Small intestine (tissue), 7 donors: ENCODE data around the gene SH3RF1. TPM values are rescaled to one million over a fixed set of nuclear protein-coding genes. Genes with fewer than 3 reads are reported as not detected.
"Not testable (repeated sequence)": the region's sequence is repeated elsewhere in the genome, so short reads cannot be mapped to it uniquely, and the experiment has no call there.

Experiments
- DNase-seq, 2 donors: peaks; one replicate each; pipeline versions ENCODE4 v3.0.0 to v3.0.0-alpha.2; 2013
- FAIRE-seq: peaks from 2 replicates; lab custom pipeline; 2012; peaks lifted over from hg19 to GRCh38; lab: Jason Lieb, UNC
- H3K27ac ChIP-seq, 3 donors: one replicate each; pipeline ENCODE4 v1.5.1; 2013; ENCODE audit warnings: low read length in 2 of 3, mild to moderate bottlenecking in 2 of 3, control low read depth in 1 of 3, inconsistent platforms in 1 of 3, low read depth in 1 of 3, moderate library complexity in 1 of 3
- H3K27me3 ChIP-seq, 3 donors: one replicate each; pipeline ENCODE4 v1.6.1; 2013; ENCODE audit warnings: low read length in 3 of 3, inconsistent platforms in 1 of 3; ENCODE audit not compliant: control insufficient read depth in 3 of 3, insufficient read depth in 3 of 3
- H3K36me3 ChIP-seq, 3 donors: one replicate each; pipeline ENCODE4 v1.6.1; 2013; ENCODE audit warnings: low read length in 3 of 3, inconsistent platforms in 1 of 3, low read depth in 1 of 3, mild to moderate bottlenecking in 1 of 3, moderate library complexity in 1 of 3; ENCODE audit not compliant: control insufficient read depth in 3 of 3, insufficient read depth in 2 of 3
- H3K4me1 ChIP-seq, 3 donors: one replicate each; pipeline ENCODE4 v1.6.1; 2013; ENCODE audit warnings: low read length in 2 of 3, inconsistent platforms in 1 of 3, low read depth in 1 of 3, mild to moderate bottlenecking in 1 of 3, moderate library complexity in 1 of 3; ENCODE audit not compliant: control insufficient read depth in 3 of 3, insufficient read depth in 2 of 3
- H3K4me3 ChIP-seq, 3 donors: one replicate each; pipeline ENCODE4 v1.5.1; 2013; ENCODE audit warnings: low read length in 3 of 3, control low read depth in 1 of 3, inconsistent platforms in 1 of 3, low read depth in 1 of 3, mild to moderate bottlenecking in 1 of 3, moderate library complexity in 1 of 3
- H3K9me3 ChIP-seq, 2 donors: one replicate each; pipeline ENCODE4 v1.6.1; 2013; ENCODE audit warnings: low read depth in 1 of 2, low read length in 1 of 2; ENCODE audit not compliant: control insufficient read depth in 2 of 2, insufficient read depth in 1 of 2
- WGBS, 3 donors: extraction: QIAGEN DNeasy Blood & Tissue Kit; methylation state at CpG; one replicate each; pipeline ENCODE4 v1.1.7; 2013; 5-methylcytosine and 5-hydroxymethylcytosine counted together
- polyA plus RNA-seq, 4 donors: library from polyadenylated mRNA; stranded (reverse) in 3 of 4; unstranded in 1 of 4; fragments of 200-250 nt in 3 of 4; fragments of 120-200 nt in 1 of 4; gene quantifications; one replicate each; pipeline versions ENCODE4 v1.2.1 to v1.2.3, GENCODE V29; 2013
- donor health status: healthy with polysubstance abuse.
- donor health status: control.
- donor health status: control.
- donor health status: Bipolar disorder and iron deficiency.
- donor health status: healthy.

The SH3RF1 gene
- polyA plus RNA-seq, 4 donors, result 10.7 to 35.6 (median 11.5) TPM

GRCh38 chr4:169178092-169178491 lies 92.7 kb downstream of the SH3RF1 start:
- not testable (repeated sequence) for H3K4me1 ChIP-seq, H3K36me3 ChIP-seq, H3K27ac ChIP-seq, H3K9me3 ChIP-seq, DNase-seq, H3K4me3 ChIP-seq, FAIRE-seq, H3K27me3 ChIP-seq
- 89 to 94% (median 94%) methylated on average over 4 of the region's 4 CpGs for WGBS, 3 donors

GRCh38 chr4:169175476-169175875 lies 95.3 kb downstream of the SH3RF1 start:
- FAIRE-seq, result no peak
- Histone ChIP-seq H3K36me3 (peaks cover 0 to 5% (median 0%) of the 10 kb centered on the region in 3 donors), H3K27me3 (no peaks in the 10 kb centered on the region), H3K27ac (no peak overlapping the region), H3K4me3 (no peak overlapping the region), H3K4me1 (peaks cover 3 to 8% (median 4%) of the 10 kb centered on the region in 3 donors), H3K9me3 (no peaks in the 10 kb centered on the region)
- no peak for DNase-seq
- 64 to 71% (median 68%) methylated on average over 3 of the region's 3 CpGs for WGBS, 3 donors

- no peaks in the 10 kb centered on the region for H3K27me3 ChIP-seq
- H3K4me1 ChIP-seq, result peaks cover 3 to 5% (median 4%) of the 10 kb centered on the region in 3 donors
- DNase-seq (no peak), FAIRE-seq (no peak)
- H3K4me3 ChIP-seq, result no peak overlapping the region
- no peaks in the 10 kb centered on the region for H3K9me3 ChIP-seq
- H3K27ac ChIP-seq, result no peak overlapping the region
- WGBS, 3 donors, result 92 to 94% (median 93%) methylated on average over 4 of the region's 4 CpGs
- peaks cover 0 to 5% (median 0%) of the 10 kb centered on the region in 3 donors for H3K36me3 ChIP-seq
Observed at GRCh38 chr4:169175035-169175434, 95.7 kb downstream of the SH3RF1 start.

GRCh38 chr4:169174247-169174646 lies 96.5 kb downstream of the SH3RF1 start:
- Histone ChIP-seq H3K27ac (no peak overlapping the region), H3K9me3 (no peaks in the 10 kb centered on the region), H3K4me3 (no peak overlapping the region), H3K36me3 (peaks cover 0 to 5% (median 0%) of the 10 kb centered on the region in 3 donors), H3K4me1 (peaks cover under 1 to 4% (median 3%) of the 10 kb centered on the region in 3 donors), H3K27me3 (no peaks in the 10 kb centered on the region)
- FAIRE-seq, result no peak
- peak in 1 of 2 donors; percentile 29 for DNase-seq
- WGBS, 3 donors, result 44 to 70% (median 63%) methylated on average over 3 of the region's 3 CpGs

GRCh38 chr4:169167957-169168858 lies 102.5 kb downstream of the SH3RF1 start:
- Histone ChIP-seq H3K4me3 (no peak overlapping the region), H3K4me1 (peaks cover 2 to 5% (median 3%) of the 10 kb centered on the region in 3 donors), H3K27me3 (no peaks in the 10 kb centered on the region), H3K36me3 (no peaks in the 10 kb centered on the region), H3K27ac (no peak overlapping the region), H3K9me3 (no peaks in the 10 kb centered on the region)
- DNase-seq (no peak), FAIRE-seq (no peak)
- 56 to 68% (median 60%) methylated on average over 2 of the region's 2 CpGs for WGBS, 3 donors

- no peak for FAIRE-seq
- Histone ChIP-seq H3K27me3 (no peaks in the 10 kb centered on the region), H3K27ac (no peak overlapping the region), H3K36me3 (no peaks in the 10 kb centered on the region), H3K4me3 (no peak overlapping the region), H3K4me1 (peaks cover 0 to 15% (median 4%) of the 10 kb centered on the region in 3 donors), H3K9me3 (no peaks in the 10 kb centered on the region)
- 91 to 100% (median 100%) methylated on average over 1 of the region's 1 CpG for WGBS, 3 donors
- DNase-seq, result no peak
Observed at GRCh38 chr4:169164669-169165415, 105.9 kb downstream of the SH3RF1 start.

- Histone ChIP-seq H3K4me1 (peaks cover 0 to 20% (median 6%) of the 10 kb centered on the region in 3 donors), H3K27ac (no peak overlapping the region), H3K9me3 (no peaks in the 10 kb centered on the region), H3K27me3 (no peaks in the 10 kb centered on the region), H3K4me3 (no peak overlapping the region), H3K36me3 (no peaks in the 10 kb centered on the region)
- no peak for DNase-seq
- no peak for FAIRE-seq
Observed at GRCh38 chr4:169163947-169164668, 106.6 kb downstream of the SH3RF1 start.

- Histone ChIP-seq H3K4me1 (peaks cover 0 to 22% (median 6%) of the 10 kb centered on the region in 3 donors), H3K27ac (no peak overlapping the region), H3K9me3 (no peaks in the 10 kb centered on the region), H3K27me3 (no peaks in the 10 kb centered on the region), H3K36me3 (no peaks in the 10 kb centered on the region), H3K4me3 (no peak overlapping the region)
- no peak for FAIRE-seq
- no peak for DNase-seq
- WGBS, 3 donors, result 85 to 89% (median 88%) methylated on average over 4 of the region's 4 CpGs
Observed at GRCh38 chr4:169163495-169163894, 107.3 kb downstream of the SH3RF1 start.
